DND-41 (cell line): ENCODE data around the gene ACOT12.

ENCODE experiments used
- CTCF ChIP-seq: IDR thresholded peaks from 2 replicates; pipeline ENCODE4 v1.5.1; 2012; ENCODE audit warnings: borderline replicate concordance, low read length, moderate library complexity, mild to moderate bottlenecking; ENCODE audit not compliant: poor library complexity, severe bottlenecking; ENCODE audit errors: extremely low read depth
- EZH2 ChIP-seq: IDR thresholded peaks from 3 replicates; pipeline ENCODE4 v1.6.1; 2012; ENCODE audit warnings: borderline replicate concordance, low read depth, mild to moderate bottlenecking, moderate library complexity, low read length, inconsistent platforms; ENCODE audit not compliant: severe bottlenecking

DNA sequence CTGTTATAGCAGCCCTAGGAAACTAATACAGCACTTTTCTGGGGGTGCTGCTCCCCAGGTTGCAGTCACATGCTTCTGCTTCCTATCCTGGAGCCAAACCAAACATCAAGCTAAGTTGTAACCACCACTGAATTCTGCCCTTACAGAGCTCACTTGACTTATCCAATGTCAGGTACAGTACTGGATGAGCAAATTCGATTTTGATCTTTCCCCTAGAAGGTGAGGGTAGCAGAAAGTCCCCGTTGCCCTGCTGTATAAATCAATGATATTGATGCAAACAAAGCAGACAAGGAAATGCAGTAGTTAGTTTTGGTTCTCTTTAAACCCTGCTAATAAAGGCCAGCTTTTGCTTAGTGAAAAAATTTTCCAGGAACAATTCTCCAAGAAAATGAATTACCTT lies 56.1 kb downstream of the ACOT12 start:
- TF ChIP-seq CTCF (no peak), EZH2 (no peak)
